ENCODE data around the gene EPS8.

- TF ChIP-seq, protein P1, sequence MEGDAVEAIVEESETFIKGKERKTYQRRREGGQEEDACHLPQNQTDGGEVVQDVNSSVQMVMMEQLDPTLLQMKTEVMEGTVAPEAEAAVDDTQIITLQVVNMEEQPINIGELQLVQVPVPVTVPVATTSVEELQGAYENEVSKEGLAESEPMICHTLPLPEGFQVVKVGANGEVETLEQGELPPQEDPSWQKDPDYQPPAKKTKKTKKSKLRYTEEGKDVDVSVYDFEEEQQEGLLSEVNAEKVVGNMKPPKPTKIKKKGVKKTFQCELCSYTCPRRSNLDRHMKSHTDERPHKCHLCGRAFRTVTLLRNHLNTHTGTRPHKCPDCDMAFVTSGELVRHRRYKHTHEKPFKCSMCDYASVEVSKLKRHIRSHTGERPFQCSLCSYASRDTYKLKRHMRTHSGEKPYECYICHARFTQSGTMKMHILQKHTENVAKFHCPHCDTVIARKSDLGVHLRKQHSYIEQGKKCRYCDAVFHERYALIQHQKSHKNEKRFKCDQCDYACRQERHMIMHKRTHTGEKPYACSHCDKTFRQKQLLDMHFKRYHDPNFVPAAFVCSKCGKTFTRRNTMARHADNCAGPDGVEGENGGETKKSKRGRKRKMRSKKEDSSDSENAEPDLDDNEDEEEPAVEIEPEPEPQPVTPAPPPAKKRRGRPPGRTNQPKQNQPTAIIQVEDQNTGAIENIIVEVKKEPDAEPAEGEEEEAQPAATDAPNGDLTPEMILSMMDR (IDR thresholded peaks at IDR 0.05) = no peak
- TF ChIP-seq POLR2A (IDR thresholded peaks at IDR 0.05) = no peak
These were observed 196.3 kb downstream of the EPS8 start for GRCh38 chr12:15592934-15593333.

Measured in gastroesophageal sphincter (tissue), 3 donors.